GM19025 (cell line): ENCODE data around the gene ASB14.
"Not testable (repeated sequence)": the region's sequence is repeated elsewhere in the genome, so short reads cannot be mapped to it uniquely, and the experiment has no call there.

Experiments
- ATAC-seq: cut with Tn5 transposase; IDR thresholded peaks from one replicate; pipeline ENCODE4 v1.9.1; 2021; ENCODE audit warnings: mild to moderate bottlenecking, low read depth, moderate library complexity; ENCODE audit not compliant: unreplicated experiment

Gene ASB14

DNA sequence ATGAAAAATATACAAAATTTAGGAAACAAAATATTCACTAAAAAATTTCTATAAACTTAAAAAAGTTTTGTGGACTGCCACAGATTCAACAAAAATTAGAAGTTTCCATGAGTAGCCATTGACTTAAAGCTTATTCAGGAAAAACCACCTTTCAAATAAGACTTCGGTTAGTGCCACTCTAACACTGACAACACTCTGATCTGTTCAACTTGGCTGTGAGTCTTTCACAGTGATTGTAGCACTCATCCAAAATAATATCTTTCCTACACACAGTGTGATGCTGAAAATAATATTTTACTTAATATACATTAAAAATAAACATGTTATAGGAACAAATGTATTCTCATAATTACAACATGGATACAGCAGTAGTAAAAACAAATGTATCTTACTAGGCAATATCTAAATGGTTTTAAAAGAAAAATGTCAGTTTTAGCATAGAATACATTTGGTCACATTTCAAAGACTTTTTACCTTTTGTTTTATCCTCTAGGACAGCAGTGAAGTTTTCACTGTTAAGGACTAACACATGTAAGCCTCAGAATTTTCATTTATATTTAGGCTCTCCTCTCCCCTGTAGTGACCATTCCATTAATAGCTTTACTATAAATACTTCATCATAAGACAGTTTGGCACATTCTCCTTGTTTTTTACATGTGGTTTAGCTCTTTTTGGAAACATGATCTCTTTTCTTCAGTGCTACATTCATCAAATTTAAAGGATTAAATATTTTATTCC lies at the start of gene ASB14:
ASB14 (minus strand) TSS at position 527 of the 738 bp plus-strand sequence. CDS start 652 bp downstream, outside the sequence.
- ATAC-seq = no peak

DNA sequence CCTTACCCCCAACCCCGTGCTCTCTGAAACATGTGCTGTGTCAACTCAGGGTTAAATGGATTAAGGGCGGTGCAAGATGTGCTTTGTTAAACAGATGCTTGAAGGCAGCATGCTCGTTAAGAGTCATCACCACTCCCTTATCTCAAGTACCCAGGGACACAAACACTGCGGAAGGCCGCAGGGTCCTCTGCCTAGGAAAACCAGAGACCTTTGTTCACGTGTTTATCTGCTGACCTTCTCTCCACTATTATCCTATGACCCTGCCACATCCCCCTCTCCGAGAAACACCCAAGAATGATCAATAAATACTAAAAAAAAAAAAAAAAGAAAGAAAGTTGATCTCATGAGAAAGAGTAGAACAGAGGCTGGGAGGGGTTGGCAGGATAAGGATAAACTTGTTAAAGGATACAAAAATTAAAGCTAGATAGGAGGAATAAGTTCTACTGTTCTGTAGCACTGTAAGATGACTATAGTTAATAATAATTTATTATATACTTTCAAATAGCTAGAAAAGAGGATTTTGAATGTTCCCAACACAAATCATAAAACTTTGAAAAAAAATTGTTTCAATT lies 46.7 kb upstream of the ASB14 start:
- ATAC-seq = not testable (repeated sequence)

DNA sequence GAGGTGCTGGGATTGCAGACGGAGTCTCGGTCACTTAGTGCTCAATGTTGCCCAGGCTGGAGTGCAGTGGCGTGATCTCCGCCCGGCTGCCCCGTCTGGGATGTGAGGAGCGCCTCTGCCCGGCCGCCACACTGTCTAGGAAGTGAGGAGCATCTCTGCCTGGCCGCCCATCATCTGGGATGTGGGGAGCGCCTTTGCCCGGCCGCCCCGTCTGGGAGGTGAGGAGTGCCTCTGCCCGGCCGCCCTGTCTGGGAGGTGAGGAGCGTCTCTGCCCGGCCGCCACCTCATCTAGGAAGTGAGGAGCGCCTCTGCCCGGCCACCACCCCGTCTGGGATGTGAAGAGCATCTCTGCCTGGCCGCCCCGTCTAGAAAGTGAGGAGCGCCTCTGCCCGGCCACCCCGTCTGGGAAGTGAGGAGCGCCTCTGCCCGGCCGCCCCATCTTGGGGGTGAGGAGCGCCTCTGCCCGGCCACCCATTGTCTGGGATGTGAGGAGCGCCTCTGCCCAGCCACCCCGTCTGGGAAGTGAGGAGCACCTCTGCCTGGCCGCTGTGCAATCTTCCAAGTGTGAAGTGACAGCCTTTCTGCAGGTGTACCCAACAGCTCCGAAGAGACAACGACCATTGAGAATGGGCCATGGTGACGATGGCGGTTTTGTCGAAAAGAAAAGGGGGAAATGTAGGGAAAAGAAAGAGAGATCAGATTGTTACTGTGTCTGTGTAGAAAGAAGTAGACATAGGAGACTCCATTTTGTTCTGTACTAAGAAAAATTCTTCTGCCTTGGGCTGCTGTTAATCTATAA lies 46.0 kb upstream of the ASB14 start:
- not testable (repeated sequence) for ATAC-seq

DNA sequence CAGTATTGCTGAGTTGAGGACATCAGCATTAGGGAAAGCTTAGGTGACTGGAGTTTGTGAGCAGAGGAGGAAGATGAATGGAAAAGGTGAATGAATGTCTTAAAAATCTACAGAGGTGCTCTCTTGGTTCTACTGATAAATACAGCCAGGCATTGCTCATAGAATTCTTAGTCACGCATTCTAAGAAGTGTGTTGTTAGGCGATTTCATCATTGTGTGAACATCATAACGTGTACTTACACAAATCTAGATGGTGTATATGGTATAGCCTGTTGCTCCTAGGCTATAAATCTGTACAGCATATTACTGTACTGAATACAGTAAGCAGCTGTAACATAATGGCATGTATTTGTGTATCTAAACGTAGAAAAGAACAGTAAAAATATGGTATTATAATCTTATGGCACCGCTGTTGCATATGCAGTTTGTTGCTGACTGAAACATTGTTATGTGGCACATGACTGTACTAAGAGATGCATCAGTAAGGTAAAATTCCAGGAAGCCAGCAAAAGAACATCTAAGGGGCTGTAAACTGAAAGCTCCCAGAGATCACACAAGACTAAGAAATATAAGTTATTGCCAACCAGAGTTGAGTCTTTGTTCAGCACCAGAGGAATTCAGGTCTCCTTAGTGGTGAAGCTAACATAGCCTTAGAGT lies 42.9 kb upstream of the ASB14 start:
- no peak for ATAC-seq

DNA sequence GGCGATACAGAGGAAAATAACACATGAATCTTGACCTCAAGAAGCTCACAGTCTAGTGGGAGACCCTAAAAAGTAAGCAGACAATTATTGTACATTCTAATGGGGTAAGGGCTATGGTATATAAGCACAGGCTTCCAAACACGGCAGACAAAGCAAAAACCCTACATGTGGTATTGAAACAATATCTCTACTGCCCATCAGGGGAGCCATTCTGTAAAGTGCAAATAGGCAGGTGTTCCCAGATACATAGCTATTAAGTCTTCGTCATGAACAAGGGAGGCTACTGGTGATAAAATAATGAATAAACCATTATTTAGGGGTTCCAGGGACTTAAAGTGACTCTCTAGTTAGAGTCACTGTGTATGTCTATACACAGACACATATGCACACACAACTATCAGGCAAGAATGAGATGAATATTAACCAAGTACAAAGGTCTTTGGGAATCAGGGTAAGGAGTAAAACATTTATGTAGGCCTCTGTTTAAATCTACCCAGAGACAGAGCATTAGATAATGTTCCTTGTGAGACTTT lies 38.7 kb upstream of the ASB14 start:
- no peak for ATAC-seq

DNA sequence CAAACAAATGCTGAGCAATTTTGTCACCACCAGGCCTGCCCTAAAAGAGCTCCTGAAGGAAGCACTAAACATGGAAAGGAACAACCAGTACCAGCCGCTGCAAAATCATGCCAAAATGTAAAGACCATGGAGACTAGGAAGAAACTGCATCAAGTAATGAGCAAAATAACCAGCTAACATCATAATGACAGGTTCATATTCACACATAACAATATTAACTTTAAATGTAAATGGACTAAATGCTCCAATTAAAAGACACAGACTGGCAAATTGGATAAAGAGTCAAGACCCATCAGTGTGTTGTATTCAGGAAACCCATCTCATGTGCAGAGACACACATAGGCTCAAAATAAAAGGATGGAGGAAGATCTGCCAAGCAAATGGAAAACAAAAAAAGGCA lies 34.0 kb upstream of the ASB14 start:
- not testable (repeated sequence) for ATAC-seq

DNA sequence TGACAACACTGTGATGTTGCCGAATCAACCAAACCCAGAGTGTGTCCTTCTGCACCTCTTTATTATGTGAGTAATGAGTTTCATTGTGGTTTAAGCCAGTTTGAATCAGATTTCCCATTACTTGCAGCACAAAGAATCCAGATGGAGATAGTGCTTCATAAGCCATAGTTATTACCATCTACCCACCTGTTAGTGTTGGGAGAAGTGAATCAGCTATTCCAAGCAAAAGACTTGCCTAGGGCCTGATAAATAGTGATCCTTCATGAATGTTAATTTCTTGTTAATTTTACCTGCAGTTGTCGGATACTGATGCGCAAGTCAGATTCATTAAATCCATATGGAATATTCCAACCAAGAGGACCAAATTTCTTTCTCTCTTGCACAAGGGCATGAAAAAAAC lies 21.7 kb upstream of the ASB14 start:
- ATAC-seq = no peak

DNA sequence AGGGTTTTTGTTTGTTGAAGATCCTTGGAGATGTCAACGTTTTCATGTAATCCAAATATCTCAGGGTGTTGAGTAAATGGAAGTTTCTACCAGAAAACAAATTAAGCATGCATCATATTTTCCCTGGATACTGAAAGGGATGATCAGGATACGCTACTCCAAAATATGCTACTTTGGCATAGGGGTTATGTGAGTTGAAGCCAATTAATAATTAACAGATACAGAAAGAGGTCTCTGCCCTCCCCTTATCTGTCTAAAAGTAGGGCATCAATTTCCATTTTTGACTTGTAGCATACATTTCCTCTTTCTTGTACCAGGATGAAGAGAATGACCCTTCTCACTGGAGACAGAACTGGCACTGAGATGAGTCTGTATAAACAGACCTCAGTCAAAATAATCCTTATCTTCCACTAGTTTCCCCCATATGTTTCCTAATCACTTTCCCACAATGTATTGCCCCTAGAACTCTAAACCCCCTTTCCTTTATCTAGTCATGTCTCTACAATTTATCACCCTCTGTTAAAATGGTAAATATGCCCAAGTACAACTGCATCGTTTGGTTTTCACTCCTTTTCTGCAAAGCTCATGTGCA lies 17.4 kb upstream of the ASB14 start:
- no peak for ATAC-seq

DNA sequence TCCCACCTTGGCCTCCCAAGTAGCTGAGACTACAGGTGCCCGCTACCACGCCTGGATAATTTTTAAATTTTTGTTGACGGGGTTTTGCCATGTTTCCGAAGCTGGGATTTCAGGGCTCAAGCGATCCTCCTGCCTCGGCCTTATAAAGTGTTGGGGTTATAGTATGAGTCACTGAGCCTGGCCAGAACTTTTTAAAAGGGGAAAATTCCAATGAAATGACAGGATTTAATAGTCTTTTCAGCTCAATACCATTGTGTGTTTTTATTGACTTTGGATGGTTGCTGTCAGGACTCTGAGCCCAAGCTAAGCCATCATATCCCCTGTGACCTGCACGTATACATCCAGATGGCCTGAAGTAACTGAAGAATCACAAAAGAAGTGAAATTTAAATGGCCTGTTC lies 11.0 kb upstream of the ASB14 start:
- not testable (repeated sequence) for ATAC-seq

DNA sequence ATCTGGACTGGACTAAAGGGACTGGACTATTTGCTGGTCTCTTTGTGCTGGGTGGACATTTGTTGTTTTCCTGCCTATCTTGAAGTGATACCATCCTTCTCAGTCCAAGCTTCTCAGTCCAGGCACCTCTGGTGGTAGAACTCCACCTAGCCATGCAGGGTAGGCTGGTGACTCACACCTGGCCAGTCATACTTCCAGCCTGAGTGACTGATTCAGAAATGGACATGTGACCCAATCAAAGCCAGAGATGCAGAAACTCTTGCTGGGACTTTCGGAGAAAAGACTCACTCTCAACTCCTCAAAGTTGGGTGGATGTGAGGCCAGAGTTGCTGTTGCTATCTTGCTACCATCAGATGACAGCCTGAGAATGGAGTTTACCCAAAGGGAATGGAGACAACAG lies 5.6 kb upstream of the ASB14 start:
- ATAC-seq = no peak

DNA sequence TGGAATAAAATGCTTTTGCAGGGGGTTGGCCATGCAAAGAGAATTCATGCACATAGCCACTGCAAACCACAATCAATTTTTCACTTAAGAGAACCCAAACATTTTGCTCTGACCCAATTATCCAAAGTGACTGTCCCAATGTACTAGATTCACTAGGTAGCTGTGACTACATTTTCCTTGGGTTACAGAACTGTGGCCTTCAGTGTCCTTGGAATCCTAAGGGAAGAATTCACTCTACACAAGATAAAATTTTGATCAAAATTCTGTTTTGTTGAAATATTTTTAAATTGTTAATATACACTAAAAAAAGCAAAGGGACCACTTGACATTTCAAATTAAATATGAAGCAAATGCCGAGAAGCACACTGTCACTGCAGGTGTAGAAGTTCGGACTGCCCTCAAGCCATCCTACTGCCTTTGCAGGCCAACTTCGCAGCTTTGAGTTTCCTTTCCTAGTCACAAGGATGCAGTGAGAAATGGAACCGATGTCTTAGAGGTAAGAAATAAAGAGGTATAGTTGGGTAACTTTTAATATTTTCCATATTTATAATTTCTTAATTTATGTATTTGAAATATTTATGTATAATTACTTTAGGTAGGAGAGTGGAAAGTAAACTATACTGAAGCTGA lies 527 bp upstream of the ASB14 start:
- no peak for ATAC-seq

DNA sequence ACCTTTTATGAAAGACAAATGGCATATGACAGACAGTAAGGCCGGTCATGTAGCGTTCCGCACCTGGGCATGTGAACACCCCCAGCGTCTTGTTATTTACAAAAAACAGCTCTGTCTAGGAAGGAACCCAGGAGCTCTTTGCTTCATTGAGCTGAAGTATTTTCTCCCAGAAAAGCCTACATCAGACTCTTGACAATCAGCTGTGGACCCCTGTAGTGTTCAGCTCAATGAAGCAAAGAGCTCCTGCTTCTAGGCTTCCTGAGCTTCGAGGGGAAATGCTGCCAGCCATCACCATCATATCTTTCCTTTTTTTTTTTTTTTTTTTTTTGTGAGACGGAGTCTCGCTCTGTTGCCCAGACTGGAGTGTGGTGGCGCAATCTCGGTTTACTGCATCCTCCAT lies 4.1 kb downstream of the ASB14 start:
- no peak for ATAC-seq

DNA sequence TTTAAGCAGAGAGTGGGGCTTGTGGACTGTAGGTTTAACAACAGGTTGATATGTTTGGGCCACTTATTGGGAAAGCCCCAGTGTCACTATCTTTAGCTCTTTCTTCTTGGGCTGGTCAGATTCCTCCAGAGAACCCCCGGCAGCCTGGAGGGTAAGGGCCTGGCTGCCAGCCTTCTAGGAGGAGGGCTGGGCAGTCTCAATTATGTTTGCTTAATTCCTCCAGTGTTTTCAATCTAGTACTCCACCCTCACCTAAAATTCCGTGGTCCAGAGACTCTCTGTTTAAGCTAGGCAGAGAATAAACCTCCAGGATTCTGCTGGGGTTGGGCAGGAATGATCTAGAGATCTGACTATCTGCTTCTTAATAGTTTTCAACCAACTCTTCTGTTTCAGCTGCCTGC lies 5.3 kb downstream of the ASB14 start:
- no peak for ATAC-seq

DNA sequence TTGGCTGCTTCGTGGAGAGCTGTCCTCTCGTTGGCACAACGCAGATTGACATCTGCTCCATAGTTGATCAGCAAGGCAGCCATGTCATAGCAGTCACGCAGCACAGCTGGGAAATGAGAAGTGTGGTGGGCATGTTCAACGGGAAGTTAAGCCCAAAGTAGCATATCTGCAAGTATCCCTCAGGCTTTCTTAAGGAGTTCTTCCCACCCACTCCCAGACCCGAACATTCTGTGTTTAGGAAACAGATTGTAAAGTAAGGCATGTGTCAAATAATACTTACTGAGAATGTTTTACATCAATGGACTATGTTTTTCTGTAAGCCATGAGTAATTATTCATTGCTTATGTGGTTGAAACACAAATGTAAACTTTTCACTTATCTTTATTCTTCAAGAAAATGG lies 9.2 kb downstream of the ASB14 start:
- no peak for ATAC-seq

DNA sequence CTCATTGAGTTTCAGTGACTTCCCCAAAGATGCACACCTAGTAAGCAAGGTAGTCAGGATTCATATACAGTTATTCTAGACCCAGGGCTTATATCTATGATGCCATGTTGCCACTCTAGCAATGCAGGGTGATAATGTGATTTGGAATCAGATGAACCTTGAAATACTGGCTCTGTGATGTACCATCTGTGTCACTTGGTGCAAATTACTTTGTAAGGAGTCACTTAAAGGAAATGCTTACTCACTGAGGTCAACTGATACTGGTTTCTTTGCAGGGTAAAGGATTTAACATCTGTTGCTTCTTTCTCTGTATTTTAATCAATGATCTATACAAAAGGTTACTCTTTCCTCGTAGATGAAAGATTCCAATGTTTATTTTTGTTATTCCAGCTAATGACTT lies 10.8 kb downstream of the ASB14 start:
- no peak for ATAC-seq

DNA sequence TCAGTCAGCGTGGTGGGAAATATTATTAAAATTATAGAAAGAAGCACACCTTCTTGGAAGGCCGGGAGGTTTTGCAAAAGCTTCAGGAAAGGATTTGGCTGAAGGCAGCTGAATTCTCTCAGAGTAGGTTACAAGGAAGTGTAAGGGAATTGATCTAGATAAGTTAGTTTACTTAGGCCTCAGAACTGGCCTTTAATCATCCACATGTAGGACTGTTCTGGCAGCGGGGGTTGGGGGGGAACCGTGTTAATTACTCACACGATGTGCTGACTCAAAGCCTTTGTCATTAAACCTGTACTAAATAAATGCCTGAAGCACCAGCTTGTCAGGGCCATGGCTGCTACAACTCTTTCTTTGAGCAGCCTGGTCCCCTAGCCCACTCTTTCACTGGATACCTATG lies 12.8 kb downstream of the ASB14 start:
- ATAC-seq = no peak

DNA sequence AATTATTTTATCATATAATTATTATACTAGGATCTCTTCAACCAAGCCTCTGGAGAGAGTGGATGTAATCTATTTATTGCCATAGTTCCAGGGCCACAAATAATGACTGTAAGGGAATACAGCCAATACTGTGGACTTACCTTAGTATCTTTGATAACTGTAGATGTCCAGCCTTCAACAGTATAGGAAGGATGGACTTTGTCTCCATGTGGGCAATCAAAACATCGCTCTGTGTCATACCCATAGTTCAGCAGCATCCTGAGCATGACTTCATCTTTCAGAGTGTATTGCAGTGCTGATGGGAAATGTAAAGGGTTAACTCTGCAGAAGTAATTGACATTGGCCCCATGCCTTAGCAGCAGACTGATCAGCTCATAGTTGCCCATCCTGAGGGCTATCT lies 14.2 kb downstream of the ASB14 start:
- ATAC-seq = no peak

DNA sequence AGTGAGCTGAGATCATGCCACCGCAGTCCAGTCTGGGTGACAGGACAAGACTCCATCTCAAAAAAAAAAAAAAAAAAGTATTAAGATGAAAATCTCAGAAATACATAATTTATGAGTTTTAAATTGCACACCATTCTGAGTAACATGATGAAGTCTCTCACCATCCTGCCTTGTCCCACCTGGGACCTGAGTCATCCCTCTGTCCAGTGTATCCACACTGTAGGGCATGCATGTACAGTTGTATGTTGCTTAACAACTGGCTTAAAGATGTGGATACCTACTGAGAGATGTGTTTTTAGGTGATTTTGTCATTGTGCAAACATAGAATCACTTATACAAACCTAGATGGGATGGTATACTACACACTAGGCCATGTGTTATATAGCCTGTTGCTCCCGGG lies 17.1 kb downstream of the ASB14 start:
- no peak for ATAC-seq

DNA sequence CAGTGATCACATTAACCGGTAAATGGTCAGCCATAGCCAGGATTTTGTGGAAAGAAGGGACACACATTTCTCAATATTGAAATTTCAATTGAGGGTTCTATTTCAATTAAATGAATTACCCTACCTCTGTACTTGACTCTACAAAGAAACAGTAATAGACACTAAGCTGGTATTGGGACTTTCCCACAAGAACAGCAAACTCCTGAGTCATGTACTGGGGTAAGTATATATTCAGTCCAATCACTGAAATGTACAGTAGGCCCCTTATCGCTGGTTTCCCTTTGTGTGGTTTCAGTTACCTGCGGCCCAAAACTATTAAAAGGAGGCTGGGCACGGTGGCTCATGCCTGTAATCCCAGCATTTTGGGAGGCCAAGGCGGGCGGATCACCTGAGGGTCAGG lies 17.6 kb downstream of the ASB14 start:
- no peak for ATAC-seq

DNA sequence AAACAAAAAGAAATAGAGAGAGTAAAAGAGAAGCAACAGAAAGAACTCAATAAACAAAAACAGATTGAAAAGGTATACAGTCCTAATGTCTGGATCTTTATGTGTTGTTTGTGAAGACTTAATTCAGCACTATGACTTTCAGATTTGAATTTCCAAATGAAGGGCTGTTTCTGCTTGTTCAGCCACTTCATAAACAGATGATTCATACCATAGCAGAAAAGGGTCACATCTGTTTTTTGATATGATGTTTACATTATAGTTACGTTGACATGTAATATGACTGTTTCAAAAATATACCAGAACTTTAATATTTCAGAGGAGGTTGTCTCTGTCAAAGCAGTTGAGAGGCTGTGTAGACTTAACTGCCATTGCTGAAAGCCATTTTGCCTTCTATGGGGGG lies 24.1 kb downstream of the ASB14 start:
- no peak for ATAC-seq
